A549 (cell line): ENCODE results near the gene PLCXD3. TPM values are rescaled to one million over a fixed set of nuclear protein-coding genes. Genes with fewer than 3 reads are reported as not detected.

Experiments
- ATAC-seq, 2 experiments: fragments of 200-7000 bp in 1 of 2; fragments of >200 bp in 1 of 2; cut with Nextera tagmentation in 1 of 2; cut with Tn5 transposase in 1 of 2; 3 replicates each; pipeline versions ENCODE4 v1.8.0 to v1.9.1; 2018 to 2020; ENCODE audit warnings: mild to moderate bottlenecking in 1 of 2, moderate library complexity in 1 of 2
- CTCF ChIA-PET: fragments of 300-600 bp; sonication (Branson Sonifier 250); formaldehyde crosslinking; extraction: SDS; loops from one replicate; lab custom pipeline; 2021; ENCODE audit warnings: antibody characterized with exemption, inconsistent platforms; lab: Yijun Ruan, JAX
- POLR2A ChIA-PET: fragments of 350-600 bp; formaldehyde crosslinking; extraction: SDS; loops from one replicate; lab custom pipeline; 2021; ENCODE audit warnings: antibody characterized with exemption, inconsistent platforms; lab: Yijun Ruan, JAX
- DNase-seq, 2 experiments: peaks; one replicate each; pipeline versions ENCODE4 v3.0.0 to v3.0.0-alpha.2; 2011 to 2016; ENCODE audit warnings: low read depth in 1 of 2, low spot score in 1 of 2
- FAIRE-seq: peaks from 2 replicates; lab custom pipeline; 2011; peaks lifted over from hg19 to GRCh38; lab: Jason Lieb, UNC
- H3K27ac ChIP-seq, 2 experiments: fragments of >200 bp; sonication (Bioruptor Twin); formaldehyde crosslinking; 3 replicates each; pipeline ENCODE4 v1.5.1; 2016 to 2017
- H3K4me1 ChIP-seq: fragments of >200 bp; sonication (Bioruptor Twin); formaldehyde crosslinking; 3 replicates; pipeline ENCODE4 v1.6.1; 2016
- H3K4me2 ChIP-seq: fragments of >200 bp; sonication (Bioruptor Twin); formaldehyde crosslinking; 3 replicates; pipeline ENCODE4 v1.6.1; 2016
- H3K4me3 ChIP-seq: fragments of >200 bp; sonication (Bioruptor Twin); formaldehyde crosslinking; 3 replicates; pipeline ENCODE4 v1.5.1; 2016
- H3K9me3 ChIP-seq: fragments of >200 bp; sonication (Bioruptor Twin); formaldehyde crosslinking; 3 replicates; pipeline ENCODE4 v1.6.1; 2016
- CBX2 ChIP-seq: fragments of 200-600 bp; sonication (generic); IDR thresholded peaks from 2 replicates; pipeline ENCODE4 v1.6.1; 2016; ENCODE audit warnings: low read depth, mild to moderate bottlenecking, borderline replicate concordance
- CHD2 ChIP-seq: fragments of 150-350 bp; IDR thresholded peaks from 2 replicates; pipeline ENCODE4 v1.6.1; 2014; ENCODE audit warnings: low read length; ENCODE audit not compliant: partially characterized antibody
- CTCF ChIP-seq: fragments of >200 bp; sonication (Bioruptor Twin); formaldehyde crosslinking; IDR thresholded peaks from 3 replicates; pipeline ENCODE4 v1.5.1; 2016
- EHMT2 ChIP-seq: fragments of 200-600 bp; sonication (generic); IDR thresholded peaks from 2 replicates; pipeline ENCODE4 v1.6.1; 2016; ENCODE audit warnings: antibody characterized with exemption, low read depth, mild to moderate bottlenecking, moderate library complexity
- EP300 ChIP-seq, 2 experiments: fragments of >200 bp; sonication (Bioruptor Twin); formaldehyde crosslinking; IDR thresholded peaks; 2 replicates in 1 of 2; 3 replicates in 1 of 2; pipeline ENCODE4 v1.6.1; 2016 to 2017
- FOSB ChIP-seq: fragments of 250-450 bp; sonication (Bioruptor Pico); IDR thresholded peaks from 2 replicates; pipeline ENCODE4 v1.5.0; 2020; ENCODE audit warnings: mild to moderate bottlenecking, moderate library complexity
- FOXS1 ChIP-seq: fragments of 250-450 bp; sonication (Bioruptor Pico); IDR thresholded peaks from 2 replicates; pipeline ENCODE4 v1.5.0; 2020; ENCODE audit warnings: mild to moderate bottlenecking, moderate library complexity
- GATA3 ChIP-seq: IDR thresholded peaks from 2 replicates; pipeline ENCODE4 v1.6.1; 2012; ENCODE audit warnings: borderline replicate concordance
- HDAC2 ChIP-seq: fragments of 200-600 bp; sonication (generic); IDR thresholded peaks from 2 replicates; pipeline ENCODE4 v1.6.1; 2016
- HES2 ChIP-seq: fragments of >200 bp; sonication (Bioruptor Twin); formaldehyde crosslinking; IDR thresholded peaks from 2 replicates; pipeline ENCODE4 v1.6.1; 2016
- HOXB5 ChIP-seq: fragments of 250-450 bp; sonication (Bioruptor Pico); IDR thresholded peaks from 2 replicates; pipeline ENCODE4 v1.5.0; 2020; ENCODE audit warnings: mild to moderate bottlenecking, moderate library complexity
- JUN ChIP-seq, 2 experiments: fragments of >200 bp; sonication (Bioruptor Twin); formaldehyde crosslinking; IDR thresholded peaks; 2 replicates in 1 of 2; 3 replicates in 1 of 2; pipeline ENCODE4 v1.6.1; 2016 to 2017
- KDM5A ChIP-seq: fragments of 200-600 bp; sonication (generic); IDR thresholded peaks from 2 replicates; pipeline ENCODE4 v1.6.1; 2016; ENCODE audit warnings: antibody characterized with exemption, mild to moderate bottlenecking
- MAZ ChIP-seq: fragments of 150-350 bp; IDR thresholded peaks from 2 replicates; pipeline ENCODE4 v1.6.1; 2014; ENCODE audit warnings: antibody characterized with exemption, low read depth, low read length, borderline replicate concordance
- NR3C1 ChIP-seq: fragments of >200 bp; sonication (Bioruptor Twin); formaldehyde crosslinking; IDR thresholded peaks from 3 replicates; pipeline ENCODE4 v1.6.1; 2017
- PHF8 ChIP-seq: fragments of 200-600 bp; sonication (generic); IDR thresholded peaks from 2 replicates; pipeline ENCODE4 v1.6.1; 2016; ENCODE audit warnings: low read depth, mild to moderate bottlenecking, antibody characterized with exemption, moderate library complexity, borderline replicate concordance
- POLR2A ChIP-seq: IDR thresholded peaks from 2 replicates; pipeline ENCODE4 v1.6.1; 2012; ENCODE audit warnings: mild to moderate bottlenecking, low read length
- RARB ChIP-seq: fragments of 250-450 bp; sonication (Bioruptor Pico); IDR thresholded peaks from 2 replicates; pipeline ENCODE4 v1.8.0; 2021; ENCODE audit warnings: mild to moderate bottlenecking, moderate library complexity
- REST ChIP-seq: fragments of 200-600 bp; sonication (generic); IDR thresholded peaks from 2 replicates; pipeline ENCODE4 v1.6.1; 2016; ENCODE audit warnings: antibody characterized with exemption, mild to moderate bottlenecking, moderate library complexity
- RFX5 ChIP-seq: fragments of 450-650 bp; IDR thresholded peaks from 2 replicates; pipeline ENCODE4 v1.7.1; 2014; ENCODE audit warnings: antibody characterized with exemption, mild to moderate bottlenecking, moderate library complexity
- RNF2 ChIP-seq: fragments of 200-600 bp; sonication (generic); IDR thresholded peaks from 2 replicates; pipeline ENCODE4 v1.6.1; 2016; ENCODE audit warnings: low read depth, mild to moderate bottlenecking, antibody characterized with exemption, moderate library complexity, borderline replicate concordance
- SMC3 ChIP-seq: fragments of >200 bp; sonication (Bioruptor Twin); formaldehyde crosslinking; IDR thresholded peaks from 3 replicates; pipeline ENCODE4 v1.6.1; 2018; ENCODE audit warnings: inconsistent platforms
- USF2 ChIP-seq: fragments of 450-650 bp; IDR thresholded peaks from 2 replicates; pipeline ENCODE4 v1.6.1; 2014; ENCODE audit warnings: antibody characterized with exemption
- ZC3H11A ChIP-seq: fragments of 450-650 bp; IDR thresholded peaks from 2 replicates; pipeline ENCODE4 v1.6.1; 2014; ENCODE audit warnings: antibody characterized with exemption, mild to moderate bottlenecking
- ZNF302 ChIP-seq: fragments of 250-450 bp; sonication (Bioruptor Pico); IDR thresholded peaks from 2 replicates; pipeline ENCODE4 v1.9.0; 2021; ENCODE audit warnings: inconsistent platforms, mild to moderate bottlenecking, moderate library complexity
- ZSCAN20 ChIP-seq: fragments of 250-450 bp; sonication (Bioruptor Pico); IDR thresholded peaks from 2 replicates; pipeline ENCODE4 v1.8.0; 2022; ENCODE audit warnings: mild to moderate bottlenecking, moderate library complexity
- WGBS: methylation state at CpG from one replicate; pipeline ENCODE4 v1.1.6; 2017; ENCODE audit errors: missing lambda C conversion rate; 5-methylcytosine and 5-hydroxymethylcytosine counted together
- polyA plus RNA-seq, 4 experiments: library from polyadenylated mRNA; depleted of rRNA in 3 of 4; stranded (reverse); fragments of >200 nt; fragmentation: RNase III in 1 of 4; extraction: RNeasy Plus Mini Kit Qiagen cat#74134 plus additional on column Dnase treatment in 1 of 4; gene quantifications; 2 replicates in 3 of 4; 3 replicates in 1 of 4; pipeline ENCODE4 v1.2.3, GENCODE V29; 2011 to 2017
- TF ChIP-seq, protein P1 (sequence below): fragments of >200 bp; sonication (Bioruptor Twin); formaldehyde crosslinking; IDR thresholded peaks from 3 replicates; pipeline ENCODE4 v1.6.1; 2016
- TF ChIP-seq, protein P2 (sequence below): IDR thresholded peaks from 2 replicates; pipeline ENCODE4 v1.6.1; 2012; ENCODE audit warnings: low read depth, borderline replicate concordance
- TF ChIP-seq, protein P3 (sequence below): fragments of 250-450 bp; sonication (Bioruptor Pico); IDR thresholded peaks from 2 replicates; pipeline ENCODE4 v1.5.0; 2021; ENCODE audit warnings: mild to moderate bottlenecking, moderate library complexity, borderline replicate concordance

PLCXD3 gene
- polyA plus RNA-seq, 2 of the 4 experiments (the other 2 are of a cell fraction): 1.2 to 1.6 TPM

DNA sequence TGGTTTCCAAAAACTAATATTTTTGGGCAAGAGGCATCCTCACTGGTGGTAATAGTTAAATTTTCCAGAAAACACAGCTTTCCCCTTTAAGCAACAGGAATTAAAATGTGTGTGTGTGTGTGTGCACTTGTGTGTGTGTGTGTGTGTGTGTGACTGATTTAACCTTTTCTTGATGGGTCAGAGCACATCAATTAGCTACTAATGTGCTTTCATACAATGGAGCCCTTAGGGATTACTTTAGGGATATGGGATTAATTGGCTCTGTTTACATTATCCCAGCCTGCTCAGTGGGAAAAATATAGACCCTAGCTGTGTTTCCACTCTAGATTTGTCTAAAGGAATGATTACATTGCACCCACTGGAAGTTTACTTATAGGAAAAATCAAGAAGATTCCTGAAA, 6.5 kb downstream of the PLCXD3 start:
- ChIA-PET CTCF (no interaction called here), POLR2A (no interaction called here)
- ATAC-seq (no peak), DNase-seq (no peak), FAIRE-seq (no peak)
- no peak overlapping the region for H3K4me2 ChIP-seq
- H3K4me3 ChIP-seq: no peak overlapping the region
- TF ChIP-seq, protein P1, sequence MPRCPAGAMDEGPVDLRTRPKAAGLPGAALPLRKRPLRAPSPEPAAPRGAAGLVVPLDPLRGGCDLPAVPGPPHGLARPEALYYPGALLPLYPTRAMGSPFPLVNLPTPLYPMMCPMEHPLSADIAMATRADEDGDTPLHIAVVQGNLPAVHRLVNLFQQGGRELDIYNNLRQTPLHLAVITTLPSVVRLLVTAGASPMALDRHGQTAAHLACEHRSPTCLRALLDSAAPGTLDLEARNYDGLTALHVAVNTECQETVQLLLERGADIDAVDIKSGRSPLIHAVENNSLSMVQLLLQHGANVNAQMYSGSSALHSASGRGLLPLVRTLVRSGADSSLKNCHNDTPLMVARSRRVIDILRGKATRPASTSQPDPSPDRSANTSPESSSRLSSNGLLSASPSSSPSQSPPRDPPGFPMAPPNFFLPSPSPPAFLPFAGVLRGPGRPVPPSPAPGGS: no peak
- TF ChIP-seq RFX5: no peak
- no peak for TF ChIP-seq ZNF302 (CRISPR knock-in tag)
- TF ChIP-seq HOXB5 (CRISPR knock-in tag): no peak
- TF ChIP-seq FOXS1 (CRISPR knock-in tag): no peak
- TF ChIP-seq, protein P2, sequence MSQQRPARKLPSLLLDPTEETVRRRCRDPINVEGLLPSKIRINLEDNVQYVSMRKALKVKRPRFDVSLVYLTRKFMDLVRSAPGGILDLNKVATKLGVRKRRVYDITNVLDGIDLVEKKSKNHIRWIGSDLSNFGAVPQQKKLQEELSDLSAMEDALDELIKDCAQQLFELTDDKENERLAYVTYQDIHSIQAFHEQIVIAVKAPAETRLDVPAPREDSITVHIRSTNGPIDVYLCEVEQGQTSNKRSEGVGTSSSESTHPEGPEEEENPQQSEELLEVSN: no peak
- TF ChIP-seq CTCF: no peak
- TF ChIP-seq NR3C1: no peak
- TF ChIP-seq USF2: no peak
- no peak for TF ChIP-seq FOSB
- TF ChIP-seq ZC3H11A: no peak
- TF ChIP-seq HES2: no peak
- no peak for TF ChIP-seq EP300 (IDR thresholded peaks at IDR 0.05)
- no peak for TF ChIP-seq POLR2A
- no peak for TF ChIP-seq CBX2
- no peak for TF ChIP-seq KDM5A
- TF ChIP-seq RARB (CRISPR knock-in tag): no peak
- no peak for TF ChIP-seq PHF8
- H3K9me3 ChIP-seq: no peaks in the 10 kb centered on the region
- no peak overlapping the region for H3K27ac ChIP-seq
- peaks cover 12% of the 10 kb centered on the region; the same call in 2 of the 3 replicates for H3K4me1 ChIP-seq

DNA sequence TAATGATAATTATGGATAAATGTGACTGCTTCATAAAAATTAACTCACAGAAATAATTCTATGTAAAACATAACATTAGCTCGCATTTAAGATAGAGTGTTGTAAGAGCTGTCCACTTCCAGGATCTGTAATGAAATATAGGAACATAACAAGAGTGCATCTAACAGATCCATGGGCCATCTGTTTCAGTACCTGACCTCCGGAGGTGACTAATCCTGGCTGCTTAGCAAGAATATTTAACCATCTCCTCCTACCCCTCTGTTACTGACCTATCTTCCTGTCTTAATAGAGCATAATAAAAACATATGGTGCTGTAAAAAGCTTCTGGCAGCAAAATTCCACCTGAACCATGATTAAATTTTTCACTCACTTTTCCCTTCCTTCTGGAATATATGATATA, 7.1 kb downstream of the PLCXD3 start:
- DNase-seq (no peak), FAIRE-seq (no peak), ATAC-seq (no peak)
- H3K4me3 ChIP-seq: no peak overlapping the region
- ChIA-PET CTCF (no interaction called here), POLR2A (no interaction called here)
- H3K4me1 ChIP-seq: peaks cover 7% of the 10 kb centered on the region; the same call in 2 of the 3 replicates
- H3K4me2 ChIP-seq: no peak overlapping the region
- H3K9me3 ChIP-seq: no peaks in the 10 kb centered on the region
- WGBS: 56% methylated on average over 2 of the region's 2 CpGs
- no peak overlapping the region for H3K27ac ChIP-seq
- TF ChIP-seq HES2: no peak
- TF ChIP-seq SMC3: no peak
- TF ChIP-seq GATA3: no peak
- TF ChIP-seq RFX5: no peak
- no peak for TF ChIP-seq KDM5A
- TF ChIP-seq CHD2: no peak
- no peak for TF ChIP-seq RNF2
- TF ChIP-seq ZSCAN20 (CRISPR knock-in tag): no peak
- no peak for TF ChIP-seq EHMT2
- no peak for TF ChIP-seq HDAC2
- TF ChIP-seq REST: no peak
- no peak for TF ChIP-seq JUN (IDR thresholded peaks at IDR 0.05)
- no peak for TF ChIP-seq EP300 (IDR thresholded peaks at IDR 0.05)
- no peak for TF ChIP-seq MAZ
- TF ChIP-seq, protein P3, sequence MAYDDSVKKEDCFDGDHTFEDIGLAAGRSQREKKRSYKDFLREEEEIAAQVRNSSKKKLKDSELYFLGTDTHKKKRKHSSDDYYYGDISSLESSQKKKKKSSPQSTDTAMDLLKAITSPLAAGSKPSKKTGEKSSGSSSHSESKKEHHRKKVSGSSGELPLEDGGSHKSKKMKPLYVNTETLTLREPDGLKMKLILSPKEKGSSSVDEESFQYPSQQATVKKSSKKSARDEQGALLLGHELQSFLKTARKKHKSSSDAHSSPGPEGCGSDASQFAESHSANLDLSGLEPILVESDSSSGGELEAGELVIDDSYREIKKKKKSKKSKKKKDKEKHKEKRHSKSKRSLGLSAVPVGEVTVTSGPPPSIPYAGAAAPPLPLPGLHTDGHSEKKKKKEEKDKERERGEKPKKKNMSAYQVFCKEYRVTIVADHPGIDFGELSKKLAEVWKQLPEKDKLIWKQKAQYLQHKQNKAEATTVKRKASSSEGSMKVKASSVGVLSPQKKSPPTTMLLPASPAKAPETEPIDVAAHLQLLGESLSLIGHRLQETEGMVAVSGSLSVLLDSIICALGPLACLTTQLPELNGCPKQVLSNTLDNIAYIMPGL (CRISPR knock-in tag): no peak
